A673 (cell line): ENCODE measurements around the gene EFNA5.

Experiments used
- CTCF ChIP-seq: fragments of 300-800, 200-600 bp; sonication (generic); conservative IDR thresholded peaks from 2 replicates; pipeline ENCODE4 v1.5.1; 2017; ENCODE audit warnings: low read depth, mild to moderate bottlenecking, antibody characterized with exemption, low read length, moderate library complexity, mixed read lengths
- EZH2 ChIP-seq: fragments of 200-600 bp; sonication (generic); IDR thresholded peaks from 2 replicates; pipeline ENCODE4 v1.6.1; 2017; ENCODE audit warnings: borderline replicate concordance, low read depth, mild to moderate bottlenecking, mixed read lengths, antibody characterized with exemption, low read length; ENCODE audit not compliant: poor library complexity, severe bottlenecking

- TF ChIP-seq CTCF (no peak), EZH2 (no peak)
Measured at GRCh38 chr5:107538331-107538730, 132.4 kb downstream of the EFNA5 start.
